ES-I3 (cell line): ENCODE measurements around the gene GSK3A.
A peak's percentile ranks its signal among the peaks of the same experiment; 100 is the strongest.

Source experiments
- H3K36me3 ChIP-seq: 2 replicates; pipeline ENCODE4 v1.6.1; 2013; ENCODE audit warnings: mild to moderate bottlenecking, low read length, control low read depth, moderate library complexity; ENCODE audit not compliant: insufficient read depth
- H3K4me1 ChIP-seq: 2 replicates; pipeline ENCODE4 v1.6.1; 2013; ENCODE audit warnings: mild to moderate bottlenecking, control low read depth, low read length; ENCODE audit not compliant: insufficient read depth
- H3K9ac ChIP-seq: 2 replicates; pipeline ENCODE4 v1.6.1; 2013; ENCODE audit warnings: low read depth, mild to moderate bottlenecking, low read length, moderate library complexity
- H3K9me3 ChIP-seq: 2 replicates; pipeline ENCODE4 v1.6.1; 2013; ENCODE audit warnings: mild to moderate bottlenecking, low read length, moderate library complexity; ENCODE audit not compliant: control insufficient read depth, insufficient read depth

Gene GSK3A

DNA sequence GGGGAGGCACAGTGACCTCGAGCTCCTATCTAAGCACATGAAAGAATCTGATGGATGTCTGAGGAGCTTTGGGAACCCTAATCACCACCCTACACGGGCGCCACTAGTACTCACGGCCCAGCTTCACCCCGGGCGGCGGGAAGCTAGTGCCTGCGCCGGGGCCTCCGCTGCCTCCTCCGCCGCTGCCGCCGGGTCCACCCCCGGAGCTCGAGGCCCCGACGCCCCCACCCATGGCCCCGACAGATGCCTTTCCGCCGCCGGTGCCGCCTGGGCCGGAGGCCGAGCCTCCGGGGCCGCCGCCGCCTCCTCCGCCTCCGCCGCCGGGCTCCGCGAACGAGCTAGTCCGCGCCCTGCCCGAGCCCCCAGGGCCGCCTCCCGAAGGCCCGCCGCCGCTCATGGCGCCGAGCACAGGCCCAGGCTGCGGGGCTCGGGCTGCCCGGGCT, 312 bp downstream of the GSK3A start:
- Histone ChIP-seq H3K4me1 (peaks cover 9% of the 10 kb centered on the region; the same call in 1 of the 2 replicates), H3K9ac (peak overlapping the region; percentile 74), H3K9me3 (no peaks in the 10 kb centered on the region), H3K36me3 (no peaks in the 10 kb centered on the region)

GRCh38 chr19:42241279-42241678, 1.1 kb downstream of the GSK3A start:
- Histone ChIP-seq H3K4me1 (peaks cover under 1% of the 10 kb centered on the region; the same call in 1 of the 2 replicates), H3K9ac (peak overlapping the region; percentile 74; the same call in 1 of the 2 replicates), H3K9me3 (no peaks in the 10 kb centered on the region), H3K36me3 (peaks cover 4% of the 10 kb centered on the region; the same call in 1 of the 2 replicates)

DNA sequence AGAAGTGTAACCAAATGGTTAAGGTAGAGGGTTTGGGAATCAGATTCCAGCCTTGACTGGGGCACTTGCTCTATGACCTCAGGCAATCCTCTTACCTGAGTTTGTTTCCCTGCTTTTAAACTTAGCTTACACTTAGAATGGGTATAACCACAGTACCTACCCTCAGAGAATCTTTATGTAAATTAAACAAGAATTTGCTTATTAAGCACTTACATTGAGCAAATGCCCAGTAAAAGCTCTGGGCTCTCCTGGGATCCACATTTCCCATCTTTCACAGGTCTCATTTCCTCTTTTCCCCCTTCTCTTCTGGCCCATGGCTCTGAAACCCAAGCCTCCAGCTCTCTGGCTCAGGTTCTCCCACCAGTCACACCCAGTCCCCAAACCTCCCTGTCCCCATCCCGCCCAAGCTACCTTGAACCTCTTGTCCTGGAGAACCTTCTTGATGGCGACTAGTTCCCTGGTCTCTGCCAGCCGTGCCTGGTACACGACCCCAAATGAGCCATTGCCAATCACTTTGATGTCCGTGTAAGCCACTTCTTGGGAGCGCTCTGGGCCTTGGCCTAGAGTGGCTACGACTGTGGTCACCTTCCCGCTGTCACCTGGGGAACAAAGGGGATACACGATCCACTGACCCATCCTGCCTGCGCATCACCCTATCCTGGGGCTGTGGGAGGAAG, 2.7 kb downstream of the GSK3A start:
- Histone ChIP-seq H3K9me3 (no peaks in the 10 kb centered on the region), H3K4me1 (no peaks in the 10 kb centered on the region; the same call in 1 of the 2 replicates), H3K9ac (no peak overlapping the region), H3K36me3 (peaks cover 11% of the 10 kb centered on the region; the same call in 1 of the 2 replicates)

- Histone ChIP-seq H3K9ac (no peak overlapping the region), H3K4me1 (no peaks in the 10 kb centered on the region), H3K36me3 (peaks cover 20% of the 10 kb centered on the region), H3K9me3 (no peaks in the 10 kb centered on the region)
Observed at GRCh38 chr19:42235181-42235580, 7.2 kb downstream of the GSK3A start.

DNA sequence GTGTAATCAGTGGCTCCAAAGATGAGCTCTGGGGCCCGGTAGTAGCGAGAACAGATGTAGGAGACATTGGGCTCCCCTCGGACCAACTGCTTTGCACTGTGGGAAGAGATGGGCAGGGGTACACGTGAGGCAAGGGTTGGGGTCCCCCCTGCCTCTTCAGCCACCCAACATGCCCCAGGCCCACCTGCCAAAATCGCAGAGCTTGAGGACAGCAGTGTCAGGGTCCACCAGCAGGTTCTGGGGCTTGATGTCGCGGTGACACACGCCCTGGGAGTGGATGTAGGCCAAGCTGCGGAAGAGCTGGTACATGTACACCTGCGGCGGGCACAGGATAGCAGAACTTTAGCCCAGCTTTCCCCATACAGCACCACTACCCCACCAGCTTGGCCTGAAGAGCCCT, 8.0 kb downstream of the GSK3A start:
- H3K36me3 ChIP-seq: peaks cover 20% of the 10 kb centered on the region
- no peak overlapping the region for H3K9ac ChIP-seq
- H3K4me1 ChIP-seq: no peaks in the 10 kb centered on the region
- no peaks in the 10 kb centered on the region for H3K9me3 ChIP-seq

DNA sequence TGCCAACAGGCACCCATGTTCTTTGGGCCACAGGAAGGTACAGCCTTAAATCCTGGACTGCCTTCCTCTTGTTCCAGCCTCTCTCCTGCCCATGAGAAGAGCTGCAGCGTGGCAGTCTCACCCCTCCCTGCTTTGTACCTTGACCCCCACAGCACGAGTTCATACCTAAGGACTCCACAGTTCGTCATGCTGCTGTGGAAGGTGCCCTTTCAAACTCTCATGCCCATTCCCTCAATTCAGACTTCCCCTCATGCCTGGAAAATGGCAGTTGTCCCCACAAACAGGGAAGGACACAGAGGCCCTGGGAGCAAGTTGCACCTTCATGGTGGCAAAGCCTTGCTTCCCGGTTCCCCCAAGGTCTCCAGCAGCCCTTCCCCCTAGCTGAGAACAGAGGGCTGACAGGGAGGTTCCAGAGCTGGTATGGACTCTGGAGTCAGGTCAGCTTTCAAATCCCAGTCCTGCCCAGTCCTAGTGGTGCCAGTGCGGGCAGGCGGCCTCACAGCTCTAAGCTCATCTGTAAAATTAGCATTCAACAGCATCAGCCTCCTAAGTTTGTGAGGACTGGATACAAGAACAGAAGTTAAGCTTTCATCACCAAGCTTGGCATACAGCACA, 8.6 kb downstream of the GSK3A start:
- peaks cover 20% of the 10 kb centered on the region for H3K36me3 ChIP-seq
- no peaks in the 10 kb centered on the region for H3K4me1 ChIP-seq
- no peak overlapping the region for H3K9ac ChIP-seq
- no peaks in the 10 kb centered on the region for H3K9me3 ChIP-seq

DNA sequence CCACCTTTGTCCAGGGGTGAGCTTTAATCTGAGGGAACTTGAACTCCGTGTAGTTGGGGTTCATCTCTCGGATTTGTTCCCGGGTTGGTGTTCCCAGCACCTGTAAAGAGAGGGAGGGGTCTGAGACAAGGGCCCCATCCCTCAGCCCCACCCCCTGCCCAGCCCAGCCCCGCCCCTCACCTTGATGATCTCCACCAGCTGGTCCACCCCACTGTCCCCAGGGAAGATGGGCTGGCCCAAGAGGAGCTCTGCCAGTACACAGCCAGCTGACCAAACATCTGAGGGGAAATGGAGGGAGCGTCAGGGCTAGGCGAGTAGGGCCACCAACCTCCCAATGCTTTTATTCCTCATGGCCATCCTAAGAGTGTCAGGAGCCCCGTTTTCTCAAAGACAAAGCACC, 9.3 kb downstream of the GSK3A start:
- Histone ChIP-seq H3K9ac (no peak overlapping the region), H3K36me3 (peaks cover 20% of the 10 kb centered on the region), H3K9me3 (no peaks in the 10 kb centered on the region), H3K4me1 (no peaks in the 10 kb centered on the region)

DNA sequence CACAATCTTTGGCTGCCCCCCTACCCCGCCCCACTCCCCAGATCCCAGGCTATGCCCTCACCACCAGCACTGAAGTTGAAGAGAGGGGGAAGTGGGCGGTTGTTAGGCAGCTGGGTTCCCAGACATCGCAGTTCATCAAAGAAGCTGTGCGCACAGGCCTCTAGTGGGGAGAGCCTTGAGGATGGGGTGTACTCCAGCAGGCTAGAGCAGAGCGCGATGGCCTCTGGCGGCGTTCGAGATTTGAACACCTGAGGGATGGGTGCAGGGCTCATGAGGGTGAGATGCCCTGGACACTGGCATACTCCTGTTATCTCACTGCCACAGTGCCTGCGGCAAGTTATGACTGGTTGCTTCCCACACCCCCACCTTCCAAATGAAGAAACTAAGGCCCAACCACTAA, 10.0 kb downstream of the GSK3A start:
- peaks cover 20% of the 10 kb centered on the region for H3K36me3 ChIP-seq
- H3K4me1 ChIP-seq: no peaks in the 10 kb centered on the region
- H3K9me3 ChIP-seq: no peaks in the 10 kb centered on the region
- H3K9ac ChIP-seq: no peak overlapping the region

DNA sequence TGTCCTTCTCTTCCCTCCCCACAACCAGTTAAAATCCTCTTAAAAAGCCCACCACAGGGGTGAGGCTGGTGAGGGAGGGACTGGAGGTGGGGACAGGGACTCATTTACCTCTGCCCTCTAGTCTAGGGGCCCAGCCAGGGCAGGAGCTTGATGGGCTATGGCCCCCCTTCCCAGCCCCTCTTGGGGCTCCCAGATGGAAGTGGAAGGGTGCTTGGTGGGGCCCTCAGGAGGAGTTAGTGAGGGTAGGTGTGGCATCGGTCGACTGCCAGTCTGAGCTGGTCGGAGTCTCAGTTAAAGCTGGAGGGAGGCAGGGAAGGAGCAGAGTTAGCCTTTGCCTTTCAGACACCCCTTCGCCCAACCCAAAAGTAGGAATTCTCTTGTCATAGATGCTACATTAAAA, 11.8 kb downstream of the GSK3A start:
- Histone ChIP-seq H3K9ac (no peak overlapping the region), H3K9me3 (no peaks in the 10 kb centered on the region), H3K4me1 (no peaks in the 10 kb centered on the region), H3K36me3 (peaks cover 25% of the 10 kb centered on the region)

DNA sequence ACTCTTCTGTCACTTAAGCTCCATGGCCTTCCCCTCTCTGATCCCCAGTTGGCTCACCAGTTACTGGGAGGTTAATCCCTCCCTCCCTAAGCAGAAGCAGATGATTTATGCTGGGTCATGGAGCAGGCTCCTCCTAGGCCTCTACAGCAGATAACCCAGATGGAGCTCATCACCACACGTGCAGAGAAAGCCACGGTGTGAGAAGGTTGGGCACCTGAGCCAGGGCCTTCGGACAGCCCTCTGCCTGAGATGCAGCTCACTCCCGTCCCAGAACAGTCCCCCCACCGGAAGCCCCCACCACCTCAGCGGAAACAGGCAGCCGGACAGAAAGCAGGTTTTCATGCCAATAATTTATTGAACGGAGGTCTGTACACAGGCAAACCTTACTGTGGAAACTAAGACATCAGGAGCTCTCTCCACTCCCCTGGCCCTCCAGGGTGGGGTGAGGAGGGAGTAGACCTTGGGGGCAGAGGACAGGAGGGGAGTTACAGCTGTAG, 12.5 kb downstream of the GSK3A start:
- Histone ChIP-seq H3K36me3 (peaks cover 21% of the 10 kb centered on the region), H3K9me3 (no peaks in the 10 kb centered on the region), H3K9ac (no peak overlapping the region), H3K4me1 (no peaks in the 10 kb centered on the region)

DNA sequence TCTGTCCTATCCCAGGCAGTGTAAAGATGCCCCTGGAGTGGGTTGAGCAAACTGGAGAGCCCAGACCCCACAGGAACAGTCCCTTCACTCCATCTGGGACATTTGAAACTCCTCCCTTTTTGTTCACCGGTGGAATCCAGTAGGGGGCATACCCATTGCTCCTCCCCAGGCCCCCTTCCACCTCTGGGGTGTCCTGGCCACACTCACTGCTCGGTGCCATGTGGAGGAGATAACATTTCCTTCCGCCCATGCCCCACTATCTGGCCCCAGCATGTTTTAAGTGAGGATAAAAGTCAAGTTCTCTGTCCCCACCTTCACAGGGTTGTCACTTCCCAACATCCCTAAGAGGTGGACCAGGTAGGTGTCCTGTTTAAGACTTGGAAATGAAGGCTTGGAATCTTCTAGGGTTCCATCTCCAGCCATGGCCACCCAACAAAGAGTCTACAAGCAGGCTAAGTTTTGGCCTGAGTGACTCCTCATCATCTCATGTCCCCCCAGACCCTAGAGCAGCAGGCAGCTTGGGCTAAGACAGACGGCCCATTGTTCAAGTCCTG, 13.0 kb downstream of the GSK3A start:
- no peak overlapping the region for H3K9ac ChIP-seq
- no peaks in the 10 kb centered on the region for H3K4me1 ChIP-seq
- no peaks in the 10 kb centered on the region for H3K9me3 ChIP-seq
- peaks cover 22% of the 10 kb centered on the region for H3K36me3 ChIP-seq

- Histone ChIP-seq H3K36me3 (peaks cover 20% of the 10 kb centered on the region), H3K9ac (no peak overlapping the region), H3K9me3 (no peaks in the 10 kb centered on the region), H3K4me1 (no peaks in the 10 kb centered on the region)
Observed at GRCh38 chr19:42228641-42229040, 13.8 kb downstream of the GSK3A start.

DNA sequence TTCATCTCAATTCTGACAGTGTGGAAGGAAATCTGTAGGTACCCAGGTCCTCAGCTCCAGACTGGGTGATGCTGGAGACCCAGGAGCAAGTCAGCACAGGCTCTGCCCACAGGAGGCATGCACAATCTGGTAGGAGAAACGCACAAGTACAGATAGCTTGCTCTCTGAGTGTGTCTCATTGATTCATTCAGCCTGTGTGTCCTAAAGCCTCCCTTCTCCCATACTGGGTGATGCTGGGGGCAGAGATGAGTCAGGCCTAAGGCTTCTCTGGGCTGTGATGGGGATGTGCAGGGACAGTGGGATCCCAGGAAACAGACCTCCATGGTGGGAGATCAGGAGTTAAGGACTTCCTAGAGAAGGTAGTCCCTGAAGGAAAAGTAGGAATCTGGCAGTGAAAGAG, 15.5 kb downstream of the GSK3A start:
- no peaks in the 10 kb centered on the region for H3K9me3 ChIP-seq
- no peaks in the 10 kb centered on the region for H3K4me1 ChIP-seq
- H3K9ac ChIP-seq: no peak overlapping the region
- peaks cover 19% of the 10 kb centered on the region for H3K36me3 ChIP-seq

GRCh38 chr19:42225718-42226292, 16.6 kb downstream of the GSK3A start:
- H3K36me3 ChIP-seq: peaks cover 16% of the 10 kb centered on the region

More at GRCh38 chr19:42225718-42226292, 16.6 kb downstream of the GSK3A start:
- H3K4me1 ChIP-seq: no peaks in the 10 kb centered on the region
- no peaks in the 10 kb centered on the region for H3K9me3 ChIP-seq
- H3K9ac ChIP-seq: no peak overlapping the region
